WTC11 (cell line): ENCODE measurements around the gene ZNF530.

Source experiments
- ATF3 ChIP-seq: sonication (generic); formaldehyde crosslinking; conservative IDR thresholded peaks from 2 replicates; pipeline ENCODE4 v1.8.1; 2022; ENCODE audit warnings: mild to moderate bottlenecking, missing genetic modification reagents
- CTCF ChIP-seq: fragments of 200-600 bp; IDR thresholded peaks from 2 replicates; pipeline ENCODE4 v1.8.0; 2022; ENCODE audit warnings: antibody characterized with exemption
- JUN ChIP-seq: sonication (generic); formaldehyde crosslinking; IDR thresholded peaks from 2 replicates; pipeline ENCODE4 v1.8.0; 2023; ENCODE audit warnings: mild to moderate bottlenecking, missing genetic modification reagents
- MAX ChIP-seq: sonication (generic); formaldehyde crosslinking; IDR thresholded peaks from 2 replicates; pipeline ENCODE4 v1.8.0; 2022; ENCODE audit warnings: mild to moderate bottlenecking, missing genetic modification reagents
- NR2C2 ChIP-seq: sonication (generic); formaldehyde crosslinking; IDR thresholded peaks from 2 replicates; pipeline ENCODE4 v1.8.0; 2022; ENCODE audit warnings: mild to moderate bottlenecking, missing genetic modification reagents
- PREB ChIP-seq: sonication (generic); formaldehyde crosslinking; IDR thresholded peaks from 2 replicates; pipeline ENCODE4 v1.8.1; 2022; ENCODE audit warnings: mild to moderate bottlenecking, missing genetic modification reagents, moderate library complexity, borderline replicate concordance
- SMAD4 ChIP-seq: sonication (generic); formaldehyde crosslinking; IDR thresholded peaks from 2 replicates; pipeline ENCODE4 v1.8.0; 2022; ENCODE audit warnings: mild to moderate bottlenecking, missing genetic modification reagents
- USF1 ChIP-seq: sonication (generic); formaldehyde crosslinking; IDR thresholded peaks from 2 replicates; pipeline ENCODE4 v1.8.0; 2022; ENCODE audit warnings: mild to moderate bottlenecking, missing genetic modification reagents
- ZNF138 ChIP-seq: sonication (generic); formaldehyde crosslinking; conservative IDR thresholded peaks from 2 replicates; pipeline ENCODE4 v1.8.1; 2022; ENCODE audit warnings: mild to moderate bottlenecking, moderate library complexity, missing genetic modification reagents
- ZNF416 ChIP-seq: fragments of 250-450 bp; sonication (Bioruptor Pico); IDR thresholded peaks from 2 replicates; pipeline ENCODE4 v1.9.0; 2021; ENCODE audit warnings: mild to moderate bottlenecking, inconsistent platforms
- ZNF425 ChIP-seq: fragments of 250-450 bp; sonication (Bioruptor Pico); conservative IDR thresholded peaks from 2 replicates; pipeline ENCODE4 v1.9.0; 2021; ENCODE audit warnings: mild to moderate bottlenecking

GRCh38 chr19:57599761-57600383 is at the start of gene ZNF530:
- no peak; the same call in 1 of the 2 replicates for TF ChIP-seq NR2C2 (CRISPR knock-in tag)
- no peak for TF ChIP-seq CTCF
- no peak for TF ChIP-seq ZNF138 (CRISPR knock-in tag)
- TF ChIP-seq SMAD4 (CRISPR knock-in tag) = no peak
- TF ChIP-seq MAX = no peak
- TF ChIP-seq USF1 (CRISPR knock-in tag) = no peak
- no peak; the same call in 1 of the 2 replicates for TF ChIP-seq PREB
- no peak for TF ChIP-seq JUN (CRISPR knock-in tag)
- no peak for TF ChIP-seq ZNF416 (CRISPR knock-in tag)
- TF ChIP-seq ATF3 = no peak
- no peak for TF ChIP-seq ZNF425 (CRISPR knock-in tag)
